Measurements from ENCODE around the gene LCLAT1.

DNA sequence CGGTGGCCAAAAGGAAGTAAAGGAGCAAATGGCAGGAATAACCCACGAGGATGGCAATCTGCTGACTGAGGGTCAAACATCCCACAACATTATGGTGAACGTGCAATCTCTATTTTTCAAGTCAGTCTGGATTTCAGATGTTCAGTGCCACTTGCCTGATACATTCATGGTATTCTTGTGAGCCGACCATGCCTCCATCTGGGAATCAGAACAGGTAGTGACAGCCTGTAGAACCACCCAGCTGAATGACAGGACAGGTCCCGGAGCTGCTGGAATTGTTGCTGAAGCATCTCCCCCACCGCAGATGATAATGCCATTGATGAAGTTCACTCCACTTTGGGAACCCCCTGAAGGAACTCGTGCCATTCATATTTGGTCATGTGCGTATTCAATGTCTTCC lies 237.0 kb downstream of the LCLAT1 start:
- TF ChIP-seq, protein P1, sequence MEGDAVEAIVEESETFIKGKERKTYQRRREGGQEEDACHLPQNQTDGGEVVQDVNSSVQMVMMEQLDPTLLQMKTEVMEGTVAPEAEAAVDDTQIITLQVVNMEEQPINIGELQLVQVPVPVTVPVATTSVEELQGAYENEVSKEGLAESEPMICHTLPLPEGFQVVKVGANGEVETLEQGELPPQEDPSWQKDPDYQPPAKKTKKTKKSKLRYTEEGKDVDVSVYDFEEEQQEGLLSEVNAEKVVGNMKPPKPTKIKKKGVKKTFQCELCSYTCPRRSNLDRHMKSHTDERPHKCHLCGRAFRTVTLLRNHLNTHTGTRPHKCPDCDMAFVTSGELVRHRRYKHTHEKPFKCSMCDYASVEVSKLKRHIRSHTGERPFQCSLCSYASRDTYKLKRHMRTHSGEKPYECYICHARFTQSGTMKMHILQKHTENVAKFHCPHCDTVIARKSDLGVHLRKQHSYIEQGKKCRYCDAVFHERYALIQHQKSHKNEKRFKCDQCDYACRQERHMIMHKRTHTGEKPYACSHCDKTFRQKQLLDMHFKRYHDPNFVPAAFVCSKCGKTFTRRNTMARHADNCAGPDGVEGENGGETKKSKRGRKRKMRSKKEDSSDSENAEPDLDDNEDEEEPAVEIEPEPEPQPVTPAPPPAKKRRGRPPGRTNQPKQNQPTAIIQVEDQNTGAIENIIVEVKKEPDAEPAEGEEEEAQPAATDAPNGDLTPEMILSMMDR (conservative IDR thresholded peaks at IDR 0.05), result no peak
- no peak for TF ChIP-seq ZFX (IDR thresholded peaks at IDR 0.05)
